AG04449 (cell line): ENCODE results near the gene DEFB123.
"Not testable (repeated sequence)": the region's sequence is repeated elsewhere in the genome, so short reads cannot be mapped to it uniquely, and the experiment has no call there.

Source experiments
- CTCF ChIA-PET: fragments of 350-600 bp; formaldehyde crosslinking; extraction: SDS; loops from one replicate; lab custom pipeline; 2021; ENCODE audit warnings: antibody characterized with exemption; lab: Yijun Ruan, JAX
- POLR2A ChIA-PET: fragments of 400-600, 350-600 bp; formaldehyde crosslinking; extraction: SDS; loops from one replicate; lab custom pipeline; 2020; ENCODE audit warnings: antibody characterized with exemption, inconsistent platforms; lab: Yijun Ruan, JAX
- DNase-seq: peaks from one replicate; pipeline ENCODE4 v3.0.0-alpha.2; 2010; ENCODE audit warnings: low read depth, low spot score
- H3K4me3 ChIP-seq: 2 replicates; pipeline ENCODE4 v1.5.1; 2011; ENCODE audit warnings: low read depth, mild to moderate bottlenecking, control low read depth, low read length
- CTCF ChIP-seq: IDR thresholded peaks from one replicate; pipeline ENCODE4 v1.5.1; 2011; ENCODE audit warnings: mild to moderate bottlenecking, moderate library complexity, low read length, control low read depth, inconsistent platforms; ENCODE audit not compliant: insufficient read depth; ENCODE audit errors: missing control alignments

The DEFB123 gene

GRCh38 chr20:31414381-31414780 lies 26.1 kb upstream of the DEFB123 start:
- POLR2A ChIA-PET: no interaction called here
- CTCF ChIA-PET: interaction anchor here (1.2 to 4.8 kb wide), 2 partner anchors 88 to 199 kb away, joined by 3 to 52 read pairs; no protein-coding TSS in a partner anchor
- no peak for DNase-seq
- no peak overlapping the region for H3K4me3 ChIP-seq
- TF ChIP-seq CTCF: no peak

- no peak overlapping the region for H3K4me3 ChIP-seq
- CTCF ChIA-PET: interaction anchor here (4.8 kb wide), 1 partner anchor 87 kb away, joined by 52 read pairs; no protein-coding TSS in a partner anchor
- no peak for DNase-seq
- no peak for TF ChIP-seq CTCF
- POLR2A ChIA-PET: no interaction called here
Observed at GRCh38 chr20:31415653-31416052, 24.8 kb upstream of the DEFB123 start.

GRCh38 chr20:31418307-31418706 lies 22.1 kb upstream of the DEFB123 start:
- no peak for TF ChIP-seq CTCF
- CTCF ChIA-PET: no interaction called here
- POLR2A ChIA-PET: no interaction called here
- no peak overlapping the region for H3K4me3 ChIP-seq
- DNase-seq: no peak

- POLR2A ChIA-PET: no interaction called here
- H3K4me3 ChIP-seq: no peak overlapping the region
- CTCF ChIA-PET: no interaction called here
- no peak for DNase-seq
- no peak for TF ChIP-seq CTCF
Observed at GRCh38 chr20:31425797-31426196, 14.6 kb upstream of the DEFB123 start.

- DNase-seq, POLR2A ChIA-PET, H3K4me3 ChIP-seq, CTCF ChIA-PET: not testable (repeated sequence)
Observed at GRCh38 chr20:31426891-31427551, 13.4 kb upstream of the DEFB123 start.

- CTCF ChIA-PET, H3K4me3 ChIP-seq, POLR2A ChIA-PET, DNase-seq: not testable (repeated sequence)
Observed at GRCh38 chr20:31427576-31427975, 12.9 kb upstream of the DEFB123 start.

GRCh38 chr20:31430568-31431115 lies 9.8 kb upstream of the DEFB123 start:
- POLR2A ChIA-PET: no interaction called here
- H3K4me3 ChIP-seq: no peak overlapping the region
- no peak for DNase-seq
- no peak for TF ChIP-seq CTCF
- CTCF ChIA-PET: no interaction called here
